Peyer's patch (tissue), 4 donors: ENCODE measurements around the gene TACC2.

Experiments used
- POLR2A ChIP-seq, 2 donors: fragments of 450-650 bp; IDR thresholded peaks; one replicate each; pipeline ENCODE4 v1.5.1; 2017; ENCODE audit warnings: antibody characterized with exemption in 2 of 2, mild to moderate bottlenecking in 2 of 2, moderate library complexity in 2 of 2
- TF ChIP-seq, protein P1 (sequence below), 6 experiments: fragments of 450-650 bp in 4 of 6; fragments of 200-600 bp in 2 of 6; sonication (generic) in 1 of 6; IDR thresholded peaks; one replicate each; pipeline ENCODE4 v1.5.1; 2017 to 2019; ENCODE audit warnings: antibody characterized with exemption in 6 of 6, mild to moderate bottlenecking in 3 of 6, moderate library complexity in 1 of 6

DNA sequence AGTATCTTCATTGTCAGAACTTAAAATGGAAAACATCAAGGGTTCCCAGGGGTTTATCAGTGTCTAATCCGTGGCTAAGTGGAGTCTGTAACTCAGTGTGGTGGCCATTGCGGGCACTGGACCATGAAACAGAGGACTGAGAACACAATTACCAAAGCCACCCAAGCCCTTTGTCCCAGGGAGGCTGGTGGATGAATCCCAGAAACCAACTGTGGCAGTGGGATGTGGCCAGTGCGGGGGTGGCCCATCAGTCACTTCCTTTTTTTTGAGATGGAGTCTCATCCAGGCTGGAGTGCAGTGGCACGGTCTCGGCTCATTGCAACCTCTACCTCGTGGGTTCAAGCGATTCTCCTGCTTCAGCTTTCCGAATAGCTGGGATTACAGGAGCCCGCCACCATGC, 61.8 kb downstream of the TACC2 start:
- no peak for TF ChIP-seq POLR2A (IDR thresholded peaks at IDR 0.05)
- TF ChIP-seq, protein P1, sequence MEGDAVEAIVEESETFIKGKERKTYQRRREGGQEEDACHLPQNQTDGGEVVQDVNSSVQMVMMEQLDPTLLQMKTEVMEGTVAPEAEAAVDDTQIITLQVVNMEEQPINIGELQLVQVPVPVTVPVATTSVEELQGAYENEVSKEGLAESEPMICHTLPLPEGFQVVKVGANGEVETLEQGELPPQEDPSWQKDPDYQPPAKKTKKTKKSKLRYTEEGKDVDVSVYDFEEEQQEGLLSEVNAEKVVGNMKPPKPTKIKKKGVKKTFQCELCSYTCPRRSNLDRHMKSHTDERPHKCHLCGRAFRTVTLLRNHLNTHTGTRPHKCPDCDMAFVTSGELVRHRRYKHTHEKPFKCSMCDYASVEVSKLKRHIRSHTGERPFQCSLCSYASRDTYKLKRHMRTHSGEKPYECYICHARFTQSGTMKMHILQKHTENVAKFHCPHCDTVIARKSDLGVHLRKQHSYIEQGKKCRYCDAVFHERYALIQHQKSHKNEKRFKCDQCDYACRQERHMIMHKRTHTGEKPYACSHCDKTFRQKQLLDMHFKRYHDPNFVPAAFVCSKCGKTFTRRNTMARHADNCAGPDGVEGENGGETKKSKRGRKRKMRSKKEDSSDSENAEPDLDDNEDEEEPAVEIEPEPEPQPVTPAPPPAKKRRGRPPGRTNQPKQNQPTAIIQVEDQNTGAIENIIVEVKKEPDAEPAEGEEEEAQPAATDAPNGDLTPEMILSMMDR (IDR thresholded peaks at IDR 0.05), result no peak
